Kidney (tissue), 22 donors: Measurements from ENCODE around the gene DHX30. TPM values are rescaled to one million over a fixed set of nuclear protein-coding genes. Genes with fewer than 3 reads are reported as not detected.
"Not testable (repeated sequence)": the region's sequence is repeated elsewhere in the genome, so short reads cannot be mapped to it uniquely, and the experiment has no call there.

ENCODE experiments used
- DNase-seq, 5 donors: peaks; one replicate each; pipeline ENCODE4 v3.0.0-alpha.2; 2013 to 2020
- FAIRE-seq: peaks from 2 replicates; lab custom pipeline; 2012; peaks lifted over from hg19 to GRCh38; lab: Jason Lieb, UNC
- H3K27ac ChIP-seq, 2 donors: one replicate each; pipeline ENCODE4 v1.7.0; 2013; ENCODE audit warnings: low read depth in 2 of 2, low read length in 2 of 2, inconsistent platforms in 1 of 2
- H3K27me3 ChIP-seq: one replicate; pipeline ENCODE4 v1.7.1; 2013; ENCODE audit warnings: low read length, inconsistent platforms; ENCODE audit not compliant: control insufficient read depth, insufficient read depth
- H3K36me3 ChIP-seq, 3 donors: one replicate each; pipeline versions ENCODE4 v1.7.0 to v1.7.1; 2013; ENCODE audit warnings: low read length in 3 of 3, control low read depth in 1 of 3, inconsistent platforms in 1 of 3; ENCODE audit not compliant: insufficient read depth in 3 of 3, control insufficient read depth in 2 of 3
- H3K4me1 ChIP-seq, 3 donors: one replicate each; pipeline versions ENCODE4 v1.7.0 to v1.7.1; 2013; ENCODE audit warnings: low read length in 3 of 3, inconsistent platforms in 1 of 3, low read depth in 1 of 3; ENCODE audit not compliant: control insufficient read depth in 2 of 3, insufficient read depth in 2 of 3
- H3K4me3 ChIP-seq, 3 donors: one replicate each; pipeline versions ENCODE4 v1.7.0 to v1.8.1; 2013; ENCODE audit warnings: low read length in 3 of 3, control low read depth in 1 of 3, inconsistent platforms in 1 of 3
- H3K9ac ChIP-seq, 3 donors: one replicate each; pipeline versions ENCODE4 v1.7.0 to v1.7.1; 2013; ENCODE audit warnings: low read length in 3 of 3, control low read depth in 1 of 3, inconsistent platforms in 1 of 3
- H3K9me3 ChIP-seq, 3 donors: one replicate each; pipeline versions ENCODE4 v1.7.0 to v1.7.1; 2013; ENCODE audit warnings: low read length in 3 of 3, control low read depth in 1 of 3, inconsistent platforms in 1 of 3; ENCODE audit not compliant: control insufficient read depth in 2 of 3, insufficient read depth in 1 of 3
- CTCF ChIP-seq: IDR thresholded peaks from 3 replicates; pipeline ENCODE4 v1.5.1; 2012; ENCODE audit warnings: mild to moderate bottlenecking, moderate library complexity, borderline replicate concordance; ENCODE audit not compliant: insufficient read depth; ENCODE audit errors: extremely low read depth
- intact Hi-C: fragments of 100-400 bp; cut with DNase I; formaldehyde crosslinking; loops from one replicate; pipeline ENCODE4 v1.11.1; 2022
- long read RNA-seq, 10 donors: library from polyadenylated mRNA in 1 of 10; unstranded in 1 of 10; transcript quantifications; one replicate each; pipeline ENCODE4 v2.0.0 and lab custom pipeline, GENCODE V29; 2021 to 2026
- polyA plus RNA-seq: library from polyadenylated mRNA; stranded (reverse); fragments of 350-450 nt; fragmentation: Illumina TruSeq; extraction: RNeasy Lipid Tissue Mini Kit (QIAGEN cat#74804); gene quantifications from one replicate; pipeline ENCODE4 v1.2.3, GENCODE V29; 2014; ENCODE audit warnings: low read depth, low replicate concordance; ENCODE audit not compliant: insufficient read depth
- total RNA-seq: library from RNA; stranded (reverse); fragmentation: NEBNext Ultra II Directional; extraction: Animal tissue kit (Norgen Biotek cat#: 25700); gene quantifications from one replicate; pipeline ENCODE4 v1.2.1, GENCODE V29; 2021
- donor health status: control.
- donor health status: control.
- donor health status: control.
- donor health status: control.
- donor health status: control.
- donor health status: DM: yes; HTN: yes; CAD: no.
- donor health status: Normal renal cell carcinoma (clear cell type).

Gene DHX30
- total RNA-seq (59.7 TPM), polyA plus RNA-seq (37.8 TPM)
- long read RNA-seq, donor 1, full-length matches to known transcripts: 8 of 15 reads
- long read RNA-seq, donor 1, partial matches to known transcripts: 7 of 15 reads
- long read RNA-seq, donor 1, other reads (novel, unspliced or antisense): 0 of 15 reads
- long read RNA-seq, donor 2, full-length matches to known transcripts: 16 of 34 reads
- long read RNA-seq, donor 2, partial matches to known transcripts: 18 of 34 reads
- long read RNA-seq, donor 2, other reads (novel, unspliced or antisense): 0 of 34 reads
- long read RNA-seq, donor 3, transcript DHX30-211 (4 exons, 1,464 nt): major isoform, 12 of 26 reads
- long read RNA-seq, donor 3, partial matches to known transcripts: 9 of 26 reads
- long read RNA-seq, donor 3, other reads (novel, unspliced or antisense): 0 of 26 reads
- long read RNA-seq, donor 4, full-length matches to known transcripts: 17 of 17 reads
- long read RNA-seq, donor 4, partial matches to known transcripts: 0 of 17 reads
- long read RNA-seq, donor 4, other reads (novel, unspliced or antisense): 0 of 17 reads
- long read RNA-seq, donor 5: 0 reads
- long read RNA-seq, donor 6, transcript DHX30-211 (4 exons, 1,464 nt): major isoform, 22 of 22 reads
- long read RNA-seq, donor 6, partial matches to known transcripts: 0 of 22 reads
- long read RNA-seq, donor 6, other reads (novel, unspliced or antisense): 0 of 22 reads
- long read RNA-seq, donor 7, full-length matches to known transcripts: 69 of 123 reads
- long read RNA-seq, donor 7, partial matches to known transcripts: 34 of 123 reads
- long read RNA-seq, donor 7, other reads (novel, unspliced or antisense): 20 of 123 reads
- long read RNA-seq, donor 8, full-length matches to known transcripts: 19 of 19 reads
- long read RNA-seq, donor 8, partial matches to known transcripts: 0 of 19 reads
- long read RNA-seq, donor 8, other reads (novel, unspliced or antisense): 0 of 19 reads
- long read RNA-seq, donor 9, full-length matches to known transcripts: 5 of 5 reads
- long read RNA-seq, donor 9, partial matches to known transcripts: 0 of 5 reads
- long read RNA-seq, donor 9, other reads (novel, unspliced or antisense): 0 of 5 reads
- long read RNA-seq, donor 10, full-length matches to known transcripts: 11 of 30 reads
- long read RNA-seq, donor 10, partial matches to known transcripts: 19 of 30 reads
- long read RNA-seq, donor 10, other reads (novel, unspliced or antisense): 0 of 30 reads

- no peak for FAIRE-seq
- H3K4me3 ChIP-seq: peak within 1 kb of the TSS; percentile 67 to 91 (median 87)
Measured at GRCh38 chr3:47802734-47803479, at the start of gene DHX30. TSS of gene DHX30 (plus strand) at chr3:47803138. CDS start at chr3:47810684, 7,546 bp downstream.

GRCh38 chr3:47758261-47759025 is 44.5 kb upstream of the DHX30 start:
- H3K36me3 ChIP-seq: peaks cover 0 to 7% (median 2%) of the 10 kb centered on the region in 3 donors
- H3K27ac ChIP-seq: no peak overlapping the region
- H3K4me1 ChIP-seq: no peaks in the 10 kb centered on the region
- intact Hi-C loops: no loop called here
- no peak for DNase-seq
- H3K27me3 ChIP-seq: no peaks in the 10 kb centered on the region
- no peak for TF ChIP-seq CTCF
- no peaks in the 10 kb centered on the region for H3K9me3 ChIP-seq
- H3K9ac ChIP-seq: no peak overlapping the region
- no peak overlapping the region for H3K4me3 ChIP-seq
- FAIRE-seq: no peak

More at GRCh38 chr3:47802734-47803479, at the start of gene DHX30:
- TF ChIP-seq CTCF: no peak
- intact Hi-C loops: no loop called here
- Histone ChIP-seq H3K9me3 (no peaks in the 10 kb centered on the region), H3K9ac (peak within 1 kb of the TSS; percentile 75 to 89 (median 83)), H3K27me3 (no peaks in the 10 kb centered on the region), H3K4me1 (peaks cover 0 to 6% (median 4%) of the 10 kb centered on the region in 3 donors), H3K36me3 (no peaks in the 10 kb centered on the region), H3K27ac (peak within 1 kb of the TSS; percentile 92 to 95)
- peak; percentile 92 to 96 (median 94) for DNase-seq

GRCh38 chr3:47760207-47760606 is 42.7 kb upstream of the DHX30 start:
- H3K27ac ChIP-seq, FAIRE-seq, DNase-seq, H3K4me3 ChIP-seq, H3K9me3 ChIP-seq, intact Hi-C loops, H3K4me1 ChIP-seq, H3K27me3 ChIP-seq, H3K9ac ChIP-seq: not testable (repeated sequence)
- peaks cover 0 to 10% (median 2%) of the 10 kb centered on the region in 3 donors for H3K36me3 ChIP-seq
